Nephron (organoid): Measurements from ENCODE around the gene GNB1L.

ENCODE experiments used
- H3K27ac Mint-ChIP-seq, 3 experiments: 2 replicates each; pipeline ENCODE4 v1.8.0; 2020; ENCODE audit warnings: mixed read lengths in 3 of 3, mild to moderate bottlenecking in 2 of 3, moderate library complexity in 1 of 3
- H3K27me3 Mint-ChIP-seq: 2 replicates; pipeline ENCODE4 v1.8.0; 2021; ENCODE audit warnings: low read depth, mild to moderate bottlenecking, moderate library complexity, mixed read lengths
- H3K36me3 Mint-ChIP-seq: 2 replicates; pipeline ENCODE4 v1.8.0; 2020; ENCODE audit warnings: low read depth, mixed read lengths
- H3K4me1 Mint-ChIP-seq: 2 replicates; pipeline ENCODE4 v1.8.0; 2020; ENCODE audit warnings: mixed read lengths
- H3K4me3 Mint-ChIP-seq, 3 experiments: 2 replicates each; pipeline ENCODE4 v1.8.0; 2020; ENCODE audit warnings: mild to moderate bottlenecking in 3 of 3, mixed read lengths in 3 of 3, moderate library complexity in 2 of 3
- H3K9me3 Mint-ChIP-seq: 2 replicates; pipeline ENCODE4 v1.8.0; 2020; ENCODE audit warnings: mixed read lengths
- TF ChIP-seq, protein P1 (sequence below), 3 experiments: fragments of 200-600 bp; sonication (generic); IDR thresholded peaks; one replicate each; pipeline ENCODE4 v1.5.0; 2021; ENCODE audit warnings: antibody characterized with exemption in 3 of 3; ENCODE audit not compliant: unreplicated experiment in 3 of 3

GNB1L gene

DNA sequence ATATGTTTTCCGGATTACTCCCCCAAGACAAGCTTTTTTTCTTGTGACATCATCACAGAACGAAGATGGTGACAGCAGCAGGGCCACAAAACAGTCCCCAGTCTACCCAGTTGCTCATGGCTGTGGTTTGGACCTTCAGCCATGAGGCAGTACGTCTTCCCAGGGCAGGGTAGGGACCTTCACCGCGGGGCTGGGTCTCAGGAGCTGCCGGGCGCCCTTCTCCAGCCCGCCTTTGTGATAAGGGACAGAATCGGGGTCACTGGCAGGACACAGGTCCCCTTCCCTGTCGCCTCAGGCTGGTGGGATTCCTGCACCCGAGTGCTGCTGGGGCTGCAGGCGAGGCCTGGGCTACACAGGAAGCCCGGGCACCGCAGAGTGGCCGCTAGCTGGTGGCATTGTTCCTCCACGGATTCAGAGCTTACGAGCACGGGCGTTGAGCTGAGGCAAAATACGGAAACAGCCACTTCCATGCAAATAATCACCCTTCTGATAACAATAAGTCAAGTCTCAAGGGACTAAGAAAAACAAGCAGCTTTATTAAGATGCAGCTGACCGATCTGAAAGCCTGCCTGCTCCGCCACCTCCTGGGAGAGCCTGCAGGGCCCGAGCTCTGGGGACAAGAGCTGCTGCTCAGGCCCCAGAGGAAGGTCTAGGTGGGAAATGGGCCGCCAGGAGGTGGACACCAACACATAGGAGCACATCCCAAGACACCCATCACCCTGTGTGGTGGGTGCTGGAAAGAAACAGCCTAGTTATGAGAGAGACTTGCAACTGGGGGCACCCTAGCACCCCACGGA, 81.8 kb downstream of the GNB1L start:
- Mint-ChIP-seq H3K36me3 (no peaks in the 10 kb centered on the region), H3K4me1 (peaks cover 5% of the 10 kb centered on the region), H3K9me3 (no peaks in the 10 kb centered on the region), H3K27ac (no peak overlapping the region), H3K27me3 (peaks cover 81% of the 10 kb centered on the region), H3K4me3 (no peak overlapping the region)
- TF ChIP-seq, protein P1, sequence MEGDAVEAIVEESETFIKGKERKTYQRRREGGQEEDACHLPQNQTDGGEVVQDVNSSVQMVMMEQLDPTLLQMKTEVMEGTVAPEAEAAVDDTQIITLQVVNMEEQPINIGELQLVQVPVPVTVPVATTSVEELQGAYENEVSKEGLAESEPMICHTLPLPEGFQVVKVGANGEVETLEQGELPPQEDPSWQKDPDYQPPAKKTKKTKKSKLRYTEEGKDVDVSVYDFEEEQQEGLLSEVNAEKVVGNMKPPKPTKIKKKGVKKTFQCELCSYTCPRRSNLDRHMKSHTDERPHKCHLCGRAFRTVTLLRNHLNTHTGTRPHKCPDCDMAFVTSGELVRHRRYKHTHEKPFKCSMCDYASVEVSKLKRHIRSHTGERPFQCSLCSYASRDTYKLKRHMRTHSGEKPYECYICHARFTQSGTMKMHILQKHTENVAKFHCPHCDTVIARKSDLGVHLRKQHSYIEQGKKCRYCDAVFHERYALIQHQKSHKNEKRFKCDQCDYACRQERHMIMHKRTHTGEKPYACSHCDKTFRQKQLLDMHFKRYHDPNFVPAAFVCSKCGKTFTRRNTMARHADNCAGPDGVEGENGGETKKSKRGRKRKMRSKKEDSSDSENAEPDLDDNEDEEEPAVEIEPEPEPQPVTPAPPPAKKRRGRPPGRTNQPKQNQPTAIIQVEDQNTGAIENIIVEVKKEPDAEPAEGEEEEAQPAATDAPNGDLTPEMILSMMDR (IDR thresholded peaks at IDR 0.05; ENCODE audit: unreplicated experiment in 3 of 3) = no peak

DNA sequence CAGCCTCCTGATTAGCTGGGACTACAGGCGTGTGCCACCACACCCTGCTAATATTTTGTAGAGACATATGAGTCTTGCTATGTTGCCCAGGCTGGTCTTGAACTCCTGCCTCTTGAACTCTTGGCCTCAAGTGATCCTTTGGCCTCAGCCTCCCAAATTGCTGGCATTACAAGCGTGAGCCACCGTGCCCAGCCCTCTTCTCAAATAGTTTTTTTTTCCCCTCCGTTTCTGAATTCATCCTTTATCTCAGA, 82.3 kb downstream of the GNB1L start:
- Mint-ChIP-seq H3K4me3 (no peak overlapping the region), H3K27ac (no peak overlapping the region), H3K9me3 (no peaks in the 10 kb centered on the region), H3K4me1 (peaks cover 5% of the 10 kb centered on the region), H3K36me3 (no peaks in the 10 kb centered on the region), H3K27me3 (peaks cover 83% of the 10 kb centered on the region)
- TF ChIP-seq, protein P1 (IDR thresholded peaks at IDR 0.05; ENCODE audit: unreplicated experiment in 3 of 3) = no peak

DNA sequence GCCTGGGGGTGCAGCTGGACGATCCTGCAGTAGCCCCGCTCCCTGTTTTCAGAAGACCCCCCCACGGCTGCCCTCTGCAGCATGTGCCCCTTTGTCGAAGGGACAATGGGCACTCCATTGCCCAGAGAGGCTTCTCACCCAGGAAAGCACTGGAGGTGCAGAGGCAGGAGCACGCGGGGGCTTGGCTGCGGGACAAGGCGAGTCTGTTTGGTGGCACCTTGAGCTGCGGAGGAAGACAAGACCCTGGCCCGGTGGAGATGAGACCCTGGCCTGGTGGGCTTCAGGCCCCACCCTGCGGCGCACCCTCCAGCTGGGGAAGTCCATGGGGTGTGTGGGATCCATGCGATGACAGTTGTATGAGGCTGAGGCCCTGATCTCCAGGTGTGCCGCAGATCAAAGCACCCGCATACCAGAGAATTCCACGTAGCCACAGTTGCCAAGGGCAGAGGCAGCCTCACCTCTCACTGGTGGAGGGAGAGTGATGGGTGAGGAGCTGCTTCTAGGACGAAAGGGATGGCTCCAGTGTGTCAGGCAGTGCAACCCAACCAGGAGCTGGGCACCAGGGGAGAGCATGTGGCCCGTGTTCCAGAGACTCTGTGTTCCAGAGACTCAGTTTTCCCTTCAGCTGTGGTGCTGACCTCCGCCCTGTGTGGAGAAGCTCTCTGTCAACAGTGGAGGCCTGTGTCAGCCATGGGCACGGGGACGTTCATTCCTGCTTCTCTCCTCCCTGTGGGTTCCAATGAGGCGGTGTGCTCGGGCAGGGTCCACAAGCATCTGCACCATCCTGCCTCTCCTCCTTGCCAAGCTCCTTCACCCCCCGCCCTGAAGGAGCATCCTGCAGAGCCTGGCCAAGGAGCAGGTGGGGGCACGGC, 84.1 kb downstream of the GNB1L start:
- H3K9me3 Mint-ChIP-seq = no peaks in the 10 kb centered on the region
- H3K27me3 Mint-ChIP-seq = peaks cover 87% of the 10 kb centered on the region
- H3K36me3 Mint-ChIP-seq = no peaks in the 10 kb centered on the region
- TF ChIP-seq, protein P1 (IDR thresholded peaks at IDR 0.05; ENCODE audit: unreplicated experiment in 3 of 3) = no peak
- no peak overlapping the region for H3K27ac Mint-ChIP-seq
- no peak overlapping the region for H3K4me3 Mint-ChIP-seq
- peaks cover 5% of the 10 kb centered on the region for H3K4me1 Mint-ChIP-seq

DNA sequence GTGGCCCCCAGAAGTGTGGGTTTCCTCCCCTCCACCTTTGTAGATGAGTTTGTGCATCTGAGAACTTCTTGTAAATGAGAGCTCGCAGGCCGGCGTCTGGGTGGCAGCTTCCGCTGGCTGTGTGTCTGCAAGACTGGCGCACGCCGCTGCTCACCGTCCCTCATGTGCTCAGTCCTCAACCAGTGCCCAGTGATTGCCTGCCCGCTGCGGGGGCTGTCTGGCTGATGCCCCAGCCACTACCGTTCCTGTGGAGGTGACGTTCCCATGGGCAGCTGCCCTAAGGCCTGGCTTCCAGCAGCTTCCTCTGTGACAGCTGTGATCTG, 85.3 kb downstream of the GNB1L start:
- no peaks in the 10 kb centered on the region for H3K9me3 Mint-ChIP-seq
- H3K27me3 Mint-ChIP-seq = peaks cover 94% of the 10 kb centered on the region
- no peak overlapping the region for H3K27ac Mint-ChIP-seq
- no peak overlapping the region for H3K4me3 Mint-ChIP-seq
- TF ChIP-seq, protein P1 (IDR thresholded peaks at IDR 0.05; ENCODE audit: unreplicated experiment in 3 of 3) = no peak
- peaks cover 9% of the 10 kb centered on the region for H3K4me1 Mint-ChIP-seq
- H3K36me3 Mint-ChIP-seq = no peaks in the 10 kb centered on the region

DNA sequence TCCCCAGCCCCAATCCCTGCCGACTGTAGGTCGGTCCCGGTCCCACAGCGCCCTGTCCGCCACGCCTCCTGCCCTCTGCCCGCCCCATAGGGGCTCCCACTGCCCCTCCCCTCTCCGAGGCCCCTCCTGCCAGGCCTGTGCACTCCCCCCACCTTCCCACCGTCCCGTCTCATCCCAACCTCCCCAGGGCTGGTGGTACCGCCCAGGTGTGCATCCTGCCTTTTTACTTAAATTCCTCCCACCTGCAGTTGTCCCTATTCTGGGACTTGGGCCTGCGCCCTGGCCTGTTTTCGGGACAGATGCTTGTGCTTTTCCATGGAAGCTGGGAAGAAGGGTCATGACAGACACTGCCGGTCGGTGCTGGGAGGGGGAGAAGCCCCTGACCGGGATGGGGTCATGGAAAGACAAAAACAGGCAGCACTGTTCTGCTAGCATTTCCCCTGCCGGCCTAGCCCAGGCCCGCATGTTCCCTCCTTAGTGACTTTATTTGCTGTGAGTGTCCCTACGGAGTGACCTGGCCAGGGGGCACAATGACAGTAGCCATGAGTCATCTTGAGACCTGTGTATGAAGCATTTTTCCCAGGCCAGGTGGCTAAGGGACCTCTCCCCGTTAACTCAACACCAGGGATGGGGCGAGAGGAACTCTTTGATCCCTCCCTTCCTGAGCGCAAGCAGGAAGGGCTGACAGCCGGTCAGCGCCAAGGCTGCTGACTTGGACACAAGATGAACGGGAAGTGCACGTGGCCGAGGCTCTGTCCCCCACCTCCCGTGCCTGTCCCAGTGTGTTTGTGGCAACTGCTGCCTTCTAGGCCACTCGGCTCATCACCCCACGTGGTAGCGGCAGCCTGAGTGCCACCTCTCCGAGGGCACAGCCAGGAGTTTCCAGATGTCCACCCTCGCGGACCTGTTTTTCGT, 87.0 kb downstream of the GNB1L start:
- Mint-ChIP-seq H3K36me3 (no peaks in the 10 kb centered on the region), H3K27ac (no peak overlapping the region), H3K27me3 (peaks cover 95% of the 10 kb centered on the region), H3K9me3 (no peaks in the 10 kb centered on the region), H3K4me3 (peak overlapping the region; percentile 26 to 53 (median 36)), H3K4me1 (peaks cover 9% of the 10 kb centered on the region)
- TF ChIP-seq, protein P1 (IDR thresholded peaks at IDR 0.05; ENCODE audit: unreplicated experiment in 3 of 3) = no peak
